Activated CD8-positive, alpha-beta memory T cell treated with anti-CD3 and anti-CD28 coated beads, Interleukin-2, amount 50 U/mL, for 1 hour (primary cell): ENCODE results near the gene PTPA.

Experiments
- DNase-seq: peaks from one replicate; pipeline ENCODE4 v3.0.0-alpha.2; 2020; ENCODE audit errors: extremely low read depth

The PTPA gene

GRCh38 chr9:129081388-129081904, 29.8 kb upstream of the PTPA start:
- no peak for DNase-seq

GRCh38 chr9:129084087-129084486, 27.1 kb upstream of the PTPA start:
- DNase-seq: no peak

- DNase-seq: no peak
These were observed 22.0 kb upstream of the PTPA start for GRCh38 chr9:129089246-129089645.

DNA sequence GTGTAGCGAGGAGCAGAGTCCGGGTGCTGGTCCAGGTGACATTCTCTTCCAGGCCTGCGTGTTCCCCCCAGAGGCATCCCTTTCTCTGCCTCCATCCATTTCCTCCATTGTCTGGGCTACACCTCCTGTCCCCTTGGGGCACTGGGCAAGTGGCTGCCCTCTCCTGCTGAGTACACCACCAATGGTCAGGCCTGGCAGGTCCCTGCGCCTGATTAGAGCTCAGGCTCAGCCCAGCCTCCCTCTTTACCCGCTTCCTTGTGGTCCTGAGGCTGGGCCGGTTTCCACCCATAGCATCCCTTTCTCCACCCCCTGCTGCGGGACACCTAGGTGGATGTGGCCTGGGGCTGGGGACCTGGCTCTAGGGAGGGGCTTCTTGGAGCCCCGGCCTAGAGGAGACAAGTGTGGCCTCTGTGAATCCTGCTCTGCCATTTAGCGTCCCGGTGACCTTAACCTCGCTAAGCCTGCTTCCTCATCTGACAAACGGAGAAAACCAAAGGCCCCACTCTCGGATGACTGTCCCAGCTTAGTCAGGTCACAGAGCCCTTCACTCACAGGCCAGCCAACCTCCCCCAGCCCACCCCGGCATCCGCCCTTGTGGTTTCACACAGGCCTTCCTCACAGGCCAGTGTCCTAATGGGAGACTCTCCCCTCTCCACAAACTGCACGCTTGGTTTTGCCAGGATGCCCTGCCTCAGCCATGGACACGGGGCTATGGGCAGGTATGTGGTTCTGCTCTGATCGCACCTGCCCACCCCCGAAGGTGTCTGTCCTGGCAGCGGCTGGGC, 17.4 kb upstream of the PTPA start:
- no peak for DNase-seq

- DNase-seq: no peak
These were observed 16.6 kb upstream of the PTPA start for GRCh38 chr9:129094387-129095169.

- no peak for DNase-seq
These were observed 16.0 kb upstream of the PTPA start for GRCh38 chr9:129095170-129095667.

DNA sequence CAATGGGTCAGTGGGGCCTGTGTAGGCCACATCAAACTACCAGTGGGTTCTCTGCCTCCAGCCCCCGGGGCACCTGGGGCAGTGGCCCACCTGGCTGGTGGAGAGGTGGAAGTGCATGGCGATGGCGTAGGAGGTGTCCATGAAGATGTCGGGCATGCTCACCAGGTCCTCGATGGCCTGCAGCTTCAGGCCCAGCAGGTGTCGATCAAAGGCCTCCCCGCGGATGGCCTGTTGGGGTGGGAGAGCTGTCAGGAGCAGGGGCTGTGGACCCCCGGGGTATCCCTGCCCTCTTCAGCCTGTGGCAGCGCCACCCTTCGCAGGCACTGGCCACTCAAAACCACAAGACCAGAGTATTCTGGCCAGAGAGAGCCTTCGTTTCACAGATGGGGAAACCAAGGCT, 15.3 kb upstream of the PTPA start:
- no peak for DNase-seq

GRCh38 chr9:129097671-129098306, 13.4 kb upstream of the PTPA start:
- no peak for DNase-seq

DNA sequence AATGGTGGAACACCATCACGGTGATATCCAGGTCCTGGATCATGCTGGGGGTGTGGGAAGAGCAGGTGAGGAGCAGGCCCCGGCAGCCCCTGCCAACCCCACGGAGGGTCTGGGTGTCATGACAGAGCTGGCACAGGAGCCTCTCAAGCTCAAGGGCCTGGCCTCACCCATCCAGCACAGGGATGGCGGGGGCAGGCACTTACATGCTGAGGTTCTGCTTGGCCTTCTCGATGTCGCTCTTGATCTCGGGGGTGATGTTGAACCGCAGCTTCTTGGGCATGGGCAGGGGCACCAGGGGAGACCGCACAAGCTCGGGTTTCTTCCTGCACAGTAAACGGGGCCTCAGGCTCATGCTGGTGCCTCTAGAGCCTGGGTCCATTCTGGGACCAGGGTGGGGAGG, 12.9 kb upstream of the PTPA start:
- no peak for DNase-seq

DNA sequence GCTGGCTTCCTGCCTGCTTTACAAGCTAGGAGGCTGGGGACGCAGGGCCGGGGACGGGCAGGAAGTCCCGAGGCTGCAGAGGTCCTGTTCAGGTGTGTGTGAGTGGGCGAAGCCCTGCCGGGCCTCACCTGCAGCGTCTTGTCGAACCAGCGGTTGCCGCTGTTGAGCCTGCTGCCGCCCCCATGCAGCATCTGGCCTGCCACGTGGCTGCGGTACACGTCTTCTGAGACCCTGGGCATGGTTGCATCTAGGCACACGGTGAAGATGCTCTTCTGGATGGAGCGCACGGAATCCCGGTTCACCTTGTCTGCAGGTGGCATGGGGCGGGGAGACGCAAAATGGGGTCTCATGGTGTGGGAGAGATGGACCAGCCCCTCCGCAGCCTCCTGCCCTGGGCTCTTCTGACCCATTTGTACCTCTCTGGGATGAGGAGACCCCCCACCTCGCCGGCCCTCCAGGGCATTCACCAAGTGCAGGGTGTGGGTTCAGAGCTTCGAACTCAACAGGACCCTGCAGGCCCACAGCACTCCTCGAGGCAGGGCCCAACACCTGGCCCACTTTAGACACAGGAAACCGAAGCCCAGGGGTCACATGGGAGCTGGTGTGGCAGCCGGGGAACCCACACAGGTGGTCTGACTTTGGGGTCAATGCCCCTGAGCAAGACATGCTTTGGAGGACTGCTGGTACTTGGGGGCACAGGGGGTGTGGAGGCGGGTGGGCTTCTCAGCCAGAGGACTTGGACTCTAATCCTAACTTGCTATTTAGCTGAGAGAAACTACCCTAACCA, 10.6 kb upstream of the PTPA start:
- DNase-seq: no peak

GRCh38 chr9:129101279-129101678, 9.9 kb upstream of the PTPA start:
- no peak for DNase-seq

GRCh38 chr9:129102095-129102525, 9.1 kb upstream of the PTPA start:
- no peak for DNase-seq

DNA sequence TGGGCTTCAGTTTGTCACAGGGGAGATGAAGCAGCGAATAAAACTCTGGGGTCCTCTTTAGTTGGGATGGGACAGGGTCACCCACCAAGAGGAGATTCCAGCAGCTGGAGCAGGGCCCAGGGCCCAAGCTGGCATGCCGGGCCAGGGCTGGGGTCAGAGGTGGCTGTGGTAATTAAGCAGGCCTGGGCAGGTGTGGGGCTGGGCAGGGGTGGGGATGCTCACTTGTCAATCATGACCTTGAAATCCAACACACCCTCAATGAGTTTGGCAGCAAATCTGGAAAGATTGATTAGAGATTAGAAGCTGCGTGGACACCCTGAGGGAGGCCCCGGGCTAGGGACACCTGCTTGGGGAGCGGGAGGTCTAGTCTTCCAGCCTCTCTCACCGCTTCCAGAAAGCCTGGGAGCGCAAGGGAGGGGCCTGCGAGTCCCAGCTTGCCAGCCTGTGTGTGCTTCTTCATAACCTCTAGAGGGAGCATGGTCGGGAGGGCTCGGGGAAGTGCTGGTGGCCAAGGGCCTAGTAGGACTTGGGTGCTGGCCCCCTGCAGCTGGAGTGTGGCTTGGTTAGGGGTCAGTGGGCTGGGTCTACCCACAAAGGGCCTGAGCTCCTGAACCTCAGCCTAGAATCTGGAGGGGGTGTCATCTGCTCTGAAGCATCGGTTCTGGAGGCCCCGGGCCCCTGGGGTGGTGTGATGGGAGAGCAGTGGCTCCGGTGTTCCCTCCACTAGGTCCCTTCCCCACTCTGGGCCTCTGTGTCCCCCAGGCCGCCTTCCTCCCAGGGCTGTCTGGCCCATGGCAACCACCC, 8.2 kb upstream of the PTPA start:
- DNase-seq: no peak

GRCh38 chr9:129103595-129103965, 7.6 kb upstream of the PTPA start:
- DNase-seq: no peak

GRCh38 chr9:129104051-129104450, 7.2 kb upstream of the PTPA start:
- no peak for DNase-seq

DNA sequence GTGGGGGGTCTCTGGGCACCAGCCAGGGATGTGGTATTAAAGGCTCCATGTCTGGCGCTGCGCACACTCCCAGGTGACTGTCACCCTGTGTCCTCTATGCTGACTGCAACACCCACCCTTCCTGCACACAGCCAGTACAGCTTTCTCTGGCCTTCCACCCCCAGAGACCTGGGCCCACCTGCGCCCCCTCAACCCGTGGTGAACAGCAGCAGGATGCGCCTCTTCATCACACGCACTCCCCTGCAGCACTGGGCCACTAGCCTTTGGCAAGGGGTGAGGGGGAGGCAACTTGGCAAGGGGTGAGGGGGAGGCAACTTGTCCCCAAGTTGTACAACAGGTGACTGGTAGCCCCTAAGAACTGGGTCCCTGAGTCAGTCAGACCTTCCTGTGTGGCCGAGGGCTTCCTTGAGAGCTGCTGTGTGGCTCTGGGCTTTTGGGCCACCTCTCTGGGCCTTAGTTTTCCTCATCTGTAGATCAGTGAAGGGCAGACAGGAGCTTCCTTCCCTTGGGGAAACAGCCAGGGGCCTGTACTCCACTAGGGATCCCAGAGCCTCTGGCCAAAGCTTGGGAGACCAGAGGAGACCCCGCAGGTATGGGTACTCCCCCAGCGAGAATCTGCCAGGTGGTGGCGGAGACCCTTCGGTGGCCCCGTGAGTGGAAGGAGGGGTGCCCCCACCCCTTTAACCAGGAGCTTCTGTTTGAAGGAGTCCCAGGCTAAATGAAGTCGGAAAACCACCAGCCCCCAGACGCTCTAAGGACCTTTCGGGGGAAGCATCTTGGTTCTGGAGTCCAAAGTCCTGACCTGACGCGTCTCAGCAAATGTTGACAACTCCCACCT, 5.1 kb upstream of the PTPA start:
- no peak for DNase-seq

DNA sequence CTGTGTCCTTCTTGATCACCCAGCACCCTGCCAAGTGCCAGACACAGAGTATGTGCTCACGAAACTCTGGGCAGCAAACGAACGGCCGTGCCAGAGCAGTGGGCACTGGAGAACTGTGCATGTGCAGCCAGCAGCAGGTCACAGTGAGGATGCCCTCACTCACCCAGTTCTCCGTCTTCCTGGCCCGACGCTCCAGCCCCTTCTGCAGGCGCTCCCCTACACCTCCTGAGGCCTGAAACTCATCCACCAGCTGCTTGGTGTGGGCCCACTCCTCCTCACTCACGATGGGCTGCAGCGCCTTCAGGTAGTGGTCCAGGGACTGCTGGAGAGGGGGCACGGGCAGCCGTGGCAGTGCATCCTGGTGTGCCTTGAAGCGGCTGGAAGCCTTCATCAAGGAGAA, 3.6 kb upstream of the PTPA start:
- no peak for DNase-seq

GRCh38 chr9:129108083-129108804, 3.0 kb upstream of the PTPA start:
- no peak for DNase-seq
